ENCODE results near the gene ZDHHC14. TPM values are rescaled to one million over a fixed set of nuclear protein-coding genes. Genes with fewer than 3 reads are reported as not detected.

ZDHHC14 gene
- total RNA-seq, 2 experiments from 2014 or later = 7.8 to 9.8 TPM

DNA sequence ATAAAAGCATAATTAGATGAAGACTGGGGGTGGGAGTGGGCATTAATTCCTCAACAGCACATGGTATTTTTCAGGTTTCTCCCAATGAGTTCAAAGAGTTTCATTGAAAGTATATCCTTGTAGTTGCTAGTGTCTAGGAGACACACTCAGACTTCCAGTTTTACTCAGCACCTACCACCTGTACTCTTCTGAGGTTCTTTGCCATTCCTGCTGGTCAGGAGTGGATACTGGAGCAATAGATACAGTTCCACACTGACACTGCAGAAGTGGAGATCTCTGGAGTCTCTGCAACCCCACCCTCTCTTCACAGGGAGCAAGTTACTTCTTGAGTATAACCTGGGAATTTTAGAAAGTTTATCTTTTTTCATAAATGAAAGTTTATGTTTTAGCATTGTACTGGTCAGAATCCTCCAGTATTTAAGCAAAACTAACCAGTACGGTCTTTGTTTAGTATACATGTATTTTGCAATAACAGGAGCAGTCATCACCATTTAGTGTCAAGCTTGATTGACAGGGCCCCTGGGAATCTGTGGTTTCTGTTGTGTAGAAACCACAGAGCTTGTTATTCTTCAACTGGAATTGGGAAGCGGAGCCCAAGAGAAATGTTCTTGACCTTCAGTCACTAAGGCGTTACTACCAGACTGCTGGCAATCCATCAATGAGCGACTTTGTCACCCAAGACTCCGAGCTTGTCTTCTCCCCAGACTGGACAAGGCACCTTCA is 148.1 kb downstream of the ZDHHC14 start:
- Mint-ChIP-seq H3K4me1 (peaks cover 44% of the 10 kb centered on the region), H3K27ac (no peak overlapping the region)
- CTCF ChIA-PET = interaction anchor here (1.1 kb wide), 2 partner anchors 15 to 17 kb away, joined by 3 read pairs; no protein-coding TSS in a partner anchor

DNA sequence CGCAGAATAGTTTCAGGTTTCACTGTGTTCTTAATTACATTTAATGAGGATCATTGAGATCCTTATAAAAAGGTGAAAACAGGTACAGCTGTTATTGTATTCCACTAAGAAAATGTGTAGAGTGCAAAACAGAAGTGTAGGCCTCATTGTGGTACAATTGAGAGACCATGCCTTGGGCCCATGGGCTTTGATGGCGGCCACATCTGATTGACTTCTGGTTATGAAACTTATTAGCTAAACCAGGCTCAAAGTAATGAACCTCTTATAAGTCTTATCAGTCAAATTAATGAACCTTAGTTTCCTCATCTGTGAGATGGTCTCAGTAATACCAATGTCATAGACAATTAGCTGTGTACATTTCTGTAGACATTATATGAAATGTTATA is 148.7 kb downstream of the ZDHHC14 start:
- ChIA-PET POLR2A (interaction anchor here (0.5 kb wide), 1 partner anchor 80 kb away, joined by 3 read pairs; no protein-coding TSS in a partner anchor), CTCF (interaction anchor here (0.5 to 1.1 kb wide), 2 partner anchors 17 to 171 kb away, joined by 3 read pairs; no protein-coding TSS in a partner anchor)
- Mint-ChIP-seq H3K36me3 (ENCODE audit: low read depth) (peaks cover 18% of the 10 kb centered on the region), H3K4me3 (no peak overlapping the region), H3K4me1 (peaks cover 49% of the 10 kb centered on the region), H3K27ac (no peak overlapping the region), H3K27me3 (no peaks in the 10 kb centered on the region), H3K9me3 (peaks cover 4% of the 10 kb centered on the region)
- DNase-seq = no peak

More for the DNA sequence above, 148.1 kb downstream of the ZDHHC14 start:
- POLR2A ChIA-PET = no interaction called here
- H3K36me3 Mint-ChIP-seq (ENCODE audit: low read depth) = peaks cover 21% of the 10 kb centered on the region
- no peak for DNase-seq
- no peak overlapping the region for H3K4me3 Mint-ChIP-seq
- H3K27me3 Mint-ChIP-seq = no peaks in the 10 kb centered on the region
- H3K9me3 Mint-ChIP-seq = peaks cover 4% of the 10 kb centered on the region

DNA sequence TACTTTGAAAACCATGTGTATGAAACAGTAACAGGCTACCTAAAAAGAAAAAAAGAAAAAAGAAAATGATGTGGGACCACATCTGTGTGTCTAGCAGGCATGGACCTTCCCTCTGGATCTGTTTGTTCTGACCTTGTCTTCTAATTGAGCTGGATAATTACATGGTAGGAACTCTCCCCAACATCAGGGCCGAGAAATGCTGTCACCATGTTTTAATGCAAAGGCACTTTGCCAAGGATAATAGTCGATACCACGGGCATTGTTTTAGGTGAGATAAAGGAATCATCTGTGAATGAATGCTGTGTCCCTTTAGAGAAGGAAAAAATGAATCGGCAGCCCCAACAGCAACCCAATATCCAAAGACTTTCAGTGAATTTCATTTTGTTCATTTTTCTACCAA is 149.1 kb downstream of the ZDHHC14 start:
- H3K36me3 Mint-ChIP-seq (ENCODE audit: low read depth) = peaks cover 20% of the 10 kb centered on the region
- no peak for DNase-seq
- CTCF ChIA-PET = interaction anchor here (0.5 to 1.1 kb wide), 3 partner anchors 18 to 171 kb away, joined by 3 read pairs; no protein-coding TSS in a partner anchor
- no peak overlapping the region for H3K27ac Mint-ChIP-seq
- no peak overlapping the region for H3K4me3 Mint-ChIP-seq
- POLR2A ChIA-PET = interaction anchor here (0.5 kb wide), 1 partner anchor 80 kb away, joined by 3 read pairs; no protein-coding TSS in a partner anchor
- H3K27me3 Mint-ChIP-seq = no peaks in the 10 kb centered on the region
- H3K9me3 Mint-ChIP-seq = peaks cover 4% of the 10 kb centered on the region
- H3K4me1 Mint-ChIP-seq = peaks cover 54% of the 10 kb centered on the region

DNA sequence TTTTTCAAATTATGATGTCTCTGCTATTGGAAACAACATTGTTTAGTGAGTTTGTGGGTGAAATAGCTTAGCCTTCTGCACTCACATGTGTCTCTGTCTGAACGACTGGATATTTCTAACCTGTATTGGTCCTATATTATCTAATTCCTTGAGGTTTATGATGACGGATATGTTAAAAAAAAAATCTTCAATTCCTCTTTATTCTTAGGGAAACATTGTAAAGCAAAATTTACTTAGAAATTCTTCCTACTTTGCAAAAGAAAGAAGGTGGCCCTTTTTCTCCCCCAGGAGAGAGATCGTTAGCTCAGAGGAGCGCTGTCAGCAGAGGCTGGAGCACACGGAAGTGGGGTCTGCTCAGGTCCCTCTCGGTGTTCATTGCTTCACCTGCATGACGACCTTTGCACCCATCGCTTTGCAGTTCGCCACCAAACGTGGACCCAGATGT is 149.8 kb downstream of the ZDHHC14 start:
- ChIA-PET CTCF (interaction anchor here (1.0 kb wide), 1 partner anchor 32 kb away, joined by 3 read pairs; no protein-coding TSS in a partner anchor), POLR2A (interaction anchor here (0.7 kb wide), 1 partner anchor 36 kb away, joined by 4 read pairs; no protein-coding TSS in a partner anchor)
- H3K9me3 Mint-ChIP-seq = peaks cover 4% of the 10 kb centered on the region
- DNase-seq = no peak
- H3K27ac Mint-ChIP-seq = no peak overlapping the region
- no peak overlapping the region for H3K4me3 Mint-ChIP-seq
- H3K27me3 Mint-ChIP-seq = no peaks in the 10 kb centered on the region
- peaks cover 25% of the 10 kb centered on the region for H3K36me3 Mint-ChIP-seq (ENCODE audit: low read depth)
- H3K4me1 Mint-ChIP-seq = peaks cover 59% of the 10 kb centered on the region

DNA sequence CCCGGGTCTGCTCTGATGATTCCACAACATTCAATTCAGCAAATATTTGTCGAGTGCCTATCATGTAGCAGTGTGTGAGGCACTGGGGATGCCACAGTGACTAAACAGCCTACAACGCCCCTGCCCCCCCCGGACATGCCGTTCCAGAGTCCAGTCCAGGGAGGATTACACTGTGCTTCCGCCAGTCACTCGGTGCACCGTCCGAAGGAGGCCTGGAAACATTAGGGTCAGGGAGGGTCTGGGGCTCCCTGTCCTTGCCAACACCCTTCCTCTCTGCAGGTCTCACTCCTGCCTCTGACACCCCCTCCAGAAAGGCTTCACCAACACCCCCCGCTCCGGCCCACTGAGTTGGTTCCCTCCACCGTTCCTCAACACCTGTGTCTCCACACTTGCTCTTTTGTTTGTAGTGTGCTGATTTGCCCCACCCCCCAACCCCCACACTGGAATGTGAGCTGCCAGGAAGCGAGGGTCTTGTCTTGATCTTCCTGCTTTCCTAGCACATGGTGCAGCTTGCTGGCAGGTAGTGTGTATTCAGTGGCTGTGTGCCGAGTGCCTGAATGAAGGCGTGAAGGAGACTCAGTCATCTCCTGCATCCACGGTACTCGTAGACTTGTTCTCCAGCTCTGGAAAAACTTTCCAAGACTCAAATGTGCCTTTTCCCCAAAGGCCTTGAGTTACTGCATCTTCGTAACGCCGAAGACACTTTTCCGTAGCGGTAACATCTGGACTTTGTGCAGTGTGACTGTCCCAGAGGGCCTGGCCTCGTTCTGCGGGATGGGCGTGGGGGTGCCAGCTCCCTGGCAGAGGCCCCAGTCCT is 150.4 kb downstream of the ZDHHC14 start:
- ChIA-PET CTCF (interaction anchor here (0.6 to 1.0 kb wide), 2 partner anchors 31 to 122 kb away, joined by 3 read pairs; no protein-coding TSS in a partner anchor), POLR2A (interaction anchor here (0.7 kb wide), 1 partner anchor 36 kb away, joined by 4 read pairs; no protein-coding TSS in a partner anchor)
- Mint-ChIP-seq H3K27me3 (no peaks in the 10 kb centered on the region), H3K27ac (no peak overlapping the region), H3K4me3 (no peak overlapping the region), H3K36me3 (ENCODE audit: low read depth) (peaks cover 22% of the 10 kb centered on the region), H3K4me1 (peaks cover 59% of the 10 kb centered on the region), H3K9me3 (no peaks in the 10 kb centered on the region)
- no peak for DNase-seq

DNA sequence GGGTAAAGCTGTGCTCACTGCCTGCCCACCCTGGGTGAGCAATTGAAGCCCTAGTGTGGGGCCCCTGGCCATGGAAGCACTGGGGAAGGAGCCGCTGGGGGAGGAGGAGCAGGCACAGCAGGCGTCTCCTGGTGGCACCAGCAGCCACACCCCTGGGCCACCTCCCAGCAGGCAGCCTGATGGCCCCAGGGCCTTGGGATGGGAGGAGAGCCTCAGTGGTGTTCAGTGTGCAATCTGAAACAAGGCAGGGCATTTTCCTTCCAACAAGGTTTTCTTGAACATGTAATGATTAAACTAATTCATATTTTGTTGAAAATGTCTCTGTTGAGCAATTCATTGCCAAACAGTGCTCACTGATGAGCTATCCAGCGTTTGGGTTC is 151.0 kb downstream of the ZDHHC14 start:
- DNase-seq = no peak
- H3K27ac Mint-ChIP-seq = no peak overlapping the region
- peaks cover 57% of the 10 kb centered on the region for H3K4me1 Mint-ChIP-seq
- H3K36me3 Mint-ChIP-seq (ENCODE audit: low read depth) = peaks cover 18% of the 10 kb centered on the region
- CTCF ChIA-PET = interaction anchor here (0.6 to 1.1 kb wide), 2 partner anchors 23 to 122 kb away, joined by 3 read pairs; no protein-coding TSS in a partner anchor
- H3K27me3 Mint-ChIP-seq = no peaks in the 10 kb centered on the region
- no peak overlapping the region for H3K4me3 Mint-ChIP-seq
- POLR2A ChIA-PET = no interaction called here
- H3K9me3 Mint-ChIP-seq = no peaks in the 10 kb centered on the region

DNA sequence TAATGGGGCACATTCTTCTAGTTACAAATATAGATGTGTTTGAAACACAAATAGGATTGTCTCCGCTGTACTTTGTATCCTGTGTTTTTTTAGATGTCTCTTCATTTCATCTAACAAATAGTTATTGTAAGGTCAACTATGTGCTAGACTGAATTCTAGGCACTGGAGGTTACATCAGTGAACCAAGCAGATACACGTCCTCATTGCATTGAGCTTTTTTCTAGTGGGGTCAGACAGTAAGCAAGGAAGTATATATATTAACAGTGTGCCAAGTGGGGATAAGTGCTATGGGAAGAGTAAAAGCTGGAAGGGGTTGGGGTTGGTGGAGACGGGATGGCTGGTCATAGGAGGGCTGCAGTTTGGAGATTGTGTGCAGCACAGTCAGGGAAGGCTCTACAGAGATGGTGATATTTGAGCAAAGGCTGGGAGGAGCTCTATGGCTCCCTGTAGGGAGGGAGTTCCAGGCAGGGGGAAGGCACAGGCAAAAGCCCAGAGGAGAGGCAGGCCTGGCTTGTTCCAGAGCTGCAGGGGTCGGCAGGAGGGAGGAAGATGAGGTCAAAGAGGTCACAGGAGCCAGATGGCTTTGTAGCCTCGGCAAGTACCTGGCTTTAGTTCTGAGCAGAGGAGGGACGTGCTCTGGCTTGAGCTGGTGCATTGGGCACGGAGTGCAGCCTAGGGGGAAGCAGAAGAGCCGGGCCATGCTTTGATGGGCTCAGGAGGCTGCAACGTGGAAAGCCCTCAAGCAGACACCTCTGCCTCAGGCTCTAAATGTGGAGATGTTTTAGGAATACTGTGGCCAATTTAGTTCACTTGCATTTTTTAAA is 152.3 kb downstream of the ZDHHC14 start:
- POLR2A ChIA-PET = no interaction called here
- H3K36me3 Mint-ChIP-seq (ENCODE audit: low read depth) = peaks cover 15% of the 10 kb centered on the region
- no peaks in the 10 kb centered on the region for H3K9me3 Mint-ChIP-seq
- no peak overlapping the region for H3K4me3 Mint-ChIP-seq
- DNase-seq = no peak
- H3K27ac Mint-ChIP-seq = no peak overlapping the region
- no peaks in the 10 kb centered on the region for H3K27me3 Mint-ChIP-seq
- H3K4me1 Mint-ChIP-seq = peaks cover 57% of the 10 kb centered on the region
- CTCF ChIA-PET = interaction anchor here (0.6 to 2.3 kb wide), 6 partner anchors 9 to 609 kb away, joined by 3 to 8 read pairs (median 4); no protein-coding TSS in a partner anchor

DNA sequence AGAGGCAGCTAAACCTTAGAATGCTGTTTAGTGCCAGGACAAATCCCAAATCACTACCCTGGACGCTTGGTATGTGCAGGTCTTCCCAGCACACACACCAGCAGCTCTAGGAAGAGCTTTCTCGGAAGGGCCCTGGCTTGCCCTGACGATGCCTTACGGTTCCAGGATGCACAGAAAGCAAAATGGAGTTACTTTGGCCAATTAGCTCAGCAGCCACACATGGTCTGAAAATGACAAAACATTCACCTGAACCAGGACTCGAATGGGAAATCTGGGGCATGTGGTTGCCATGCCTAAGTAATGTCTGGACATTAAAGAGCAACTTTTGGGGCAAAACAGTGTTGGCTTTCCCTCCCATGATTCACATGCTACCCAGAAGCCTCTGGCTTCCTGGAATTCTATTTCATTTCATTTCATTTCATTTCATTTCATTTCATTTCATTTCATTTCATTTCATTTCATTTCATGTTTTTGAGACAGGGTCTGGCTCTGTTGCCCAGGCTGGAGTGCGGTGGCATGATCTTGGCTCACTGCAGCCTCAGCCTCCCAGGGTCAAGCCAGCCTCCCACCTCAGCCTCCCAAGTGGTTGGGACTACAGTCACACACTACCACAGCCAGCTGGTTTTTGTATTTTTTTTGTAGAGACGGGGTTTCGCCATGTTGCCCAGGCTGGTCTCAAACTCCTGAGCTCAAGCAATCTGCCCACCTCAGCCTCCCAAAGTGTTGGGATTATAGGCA is 153.3 kb downstream of the ZDHHC14 start:
- ChIA-PET POLR2A (no interaction called here), CTCF (interaction anchor here (0.6 to 2.3 kb wide), 7 partner anchors 8 to 608 kb away, joined by 3 to 8 read pairs (median 3); no protein-coding TSS in a partner anchor)
- Mint-ChIP-seq H3K4me3 (no peak overlapping the region), H3K4me1 (peaks cover 61% of the 10 kb centered on the region), H3K9me3 (no peaks in the 10 kb centered on the region), H3K27me3 (no peaks in the 10 kb centered on the region), H3K36me3 (ENCODE audit: low read depth) (peaks cover 19% of the 10 kb centered on the region), H3K27ac (peak overlapping the region; percentile 93)
- no peak for DNase-seq

DNA sequence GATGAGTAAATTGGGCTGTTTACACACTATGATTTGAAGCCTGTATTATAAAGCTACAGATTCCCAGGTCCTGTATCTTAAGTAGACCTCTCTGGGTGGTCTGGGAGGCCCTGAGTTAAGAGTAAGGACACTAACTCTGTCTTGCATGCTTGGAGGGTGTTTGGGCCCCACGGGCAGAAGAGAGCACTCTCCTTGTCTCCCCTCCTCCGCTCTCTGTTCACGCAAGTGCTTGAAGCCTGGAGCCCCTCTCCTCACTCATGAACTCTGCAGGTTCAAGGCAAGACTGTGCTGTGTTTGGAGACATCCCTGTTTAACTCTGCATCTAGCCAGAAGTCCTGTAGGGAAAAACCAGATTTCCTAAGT is 154.0 kb downstream of the ZDHHC14 start:
- Mint-ChIP-seq H3K4me1 (peaks cover 62% of the 10 kb centered on the region), H3K4me3 (no peak overlapping the region), H3K27me3 (no peaks in the 10 kb centered on the region), H3K27ac (peak overlapping the region; percentile 93), H3K9me3 (no peaks in the 10 kb centered on the region), H3K36me3 (ENCODE audit: low read depth) (peaks cover 19% of the 10 kb centered on the region)
- no peak for DNase-seq
- ChIA-PET POLR2A (no interaction called here), CTCF (interaction anchor here (0.6 to 2.3 kb wide), 5 partner anchors 10 to 517 kb away, joined by 3 to 8 read pairs (median 3); no protein-coding TSS in a partner anchor)

DNA sequence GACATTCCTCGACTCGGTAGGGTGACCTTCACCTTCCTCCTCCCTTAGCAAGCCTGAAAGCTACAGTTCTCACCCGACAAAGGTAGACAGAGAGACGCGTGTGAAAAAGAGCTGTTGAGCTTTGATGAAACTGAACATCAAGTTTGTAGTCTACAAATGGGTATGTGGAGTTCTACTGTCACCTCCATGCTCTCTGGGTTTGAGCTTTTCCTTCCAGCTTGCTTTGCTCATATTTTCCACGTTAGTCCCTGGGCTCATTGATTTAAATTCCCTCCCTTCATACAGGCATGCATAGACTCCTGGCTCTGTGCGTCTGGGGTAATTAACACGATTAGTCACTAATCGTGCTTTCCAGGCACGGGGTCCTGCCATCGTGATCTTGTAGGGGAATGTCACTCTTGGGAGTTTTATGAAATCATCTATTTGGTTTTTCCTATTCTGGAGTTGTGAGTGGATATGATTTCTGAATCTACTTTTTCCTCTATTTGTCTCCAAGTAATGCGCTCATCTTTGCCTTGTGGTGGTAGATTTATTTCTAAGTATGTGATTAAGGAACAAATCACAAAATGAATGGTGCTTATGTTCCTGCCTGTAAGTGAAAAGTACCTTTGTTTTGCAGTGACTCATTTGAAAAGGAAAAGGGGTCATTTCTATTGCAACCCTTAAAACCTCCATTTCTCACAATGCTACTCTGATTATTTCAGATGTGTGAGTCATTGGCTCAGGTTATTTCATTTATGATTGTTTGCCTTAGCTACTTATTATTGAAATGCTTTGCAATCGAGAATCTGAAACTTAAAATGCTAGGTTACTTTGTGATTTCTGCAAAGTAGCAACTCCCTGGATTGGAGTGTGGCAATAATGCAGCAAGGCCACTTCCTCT is 154.6 kb downstream of the ZDHHC14 start:
- H3K27ac Mint-ChIP-seq = peak overlapping the region; percentile 93
- ChIA-PET POLR2A (no interaction called here), CTCF (interaction anchor here (0.6 to 1.4 kb wide), 6 partner anchors 8 to 516 kb away, joined by 3 to 6 read pairs (median 3); no protein-coding TSS in a partner anchor)
- no peaks in the 10 kb centered on the region for H3K27me3 Mint-ChIP-seq
- peak; percentile 43 for DNase-seq
- H3K36me3 Mint-ChIP-seq (ENCODE audit: low read depth) = peaks cover 19% of the 10 kb centered on the region
- peaks cover 62% of the 10 kb centered on the region for H3K4me1 Mint-ChIP-seq
- H3K9me3 Mint-ChIP-seq = no peaks in the 10 kb centered on the region
- H3K4me3 Mint-ChIP-seq = peak overlapping the region; percentile 28

DNA sequence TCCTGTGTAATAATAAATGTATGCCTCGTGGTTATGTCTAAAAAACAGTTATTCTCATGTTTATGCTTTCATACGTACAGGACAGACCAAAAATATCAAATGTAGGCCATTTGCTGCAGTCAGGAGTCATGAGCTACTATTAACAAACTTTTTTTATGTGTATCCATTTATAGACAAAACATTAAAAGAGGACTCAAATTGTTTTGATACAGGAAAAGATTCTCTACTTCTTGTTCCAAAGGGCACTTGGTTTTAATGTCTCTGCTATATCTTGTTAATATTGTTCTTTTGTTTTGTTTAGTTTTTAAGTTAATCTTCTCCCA is 155.2 kb downstream of the ZDHHC14 start:
- H3K36me3 Mint-ChIP-seq (ENCODE audit: low read depth) = peaks cover 19% of the 10 kb centered on the region
- ChIA-PET CTCF (interaction anchor here (0.8 to 1.4 kb wide), 3 partner anchors 9 to 15 kb away, joined by 3 read pairs; no protein-coding TSS in a partner anchor), POLR2A (no interaction called here)
- H3K27ac Mint-ChIP-seq = peak overlapping the region; percentile 93
- peak overlapping the region; percentile 28 for H3K4me3 Mint-ChIP-seq
- no peaks in the 10 kb centered on the region for H3K27me3 Mint-ChIP-seq
- no peaks in the 10 kb centered on the region for H3K9me3 Mint-ChIP-seq
- H3K4me1 Mint-ChIP-seq = peaks cover 62% of the 10 kb centered on the region
- no peak for DNase-seq

Data from activated CD4-positive, alpha-beta T cell treated with anti-CD3 and anti-CD28 coated beads, Interleukin-2, amount 10 ng/mL, durations not matched to agents 7 days and 5 days (primary cell).